Right cardiac atrium (tissue), 5 donors: ENCODE measurements around the gene ZGLP1. TPM values are rescaled to one million over a fixed set of nuclear protein-coding genes. Genes with fewer than 3 reads are reported as not detected.

ENCODE experiments used
- ATAC-seq, 2 donors: fragments of 200-7000 bp; cut with Tn5 transposase; one replicate each; pipeline versions ENCODE4 v1.8.0 to v1.9.1; 2020; ENCODE audit warnings: moderate library complexity in 2 of 2, mild to moderate bottlenecking in 1 of 2
- DNase-seq, 3 donors: peaks; one replicate each; pipeline ENCODE4 v3.0.0-alpha.2; 2020
- H3K27ac ChIP-seq: one replicate; pipeline ENCODE4 v1.5.1; 2013; ENCODE audit warnings: mild to moderate bottlenecking, low read length, control low read depth, moderate library complexity
- H3K27me3 ChIP-seq: one replicate; pipeline ENCODE4 v1.6.1; 2013; ENCODE audit not compliant: control insufficient read depth, insufficient read depth
- H3K4me1 ChIP-seq: one replicate; pipeline ENCODE4 v1.6.1; 2013; ENCODE audit warnings: low read length; ENCODE audit not compliant: control insufficient read depth, insufficient read depth
- H3K4me3 ChIP-seq: one replicate; pipeline ENCODE4 v1.5.1; 2013; ENCODE audit warnings: low read length, control low read depth
- H3K9me3 ChIP-seq: one replicate; pipeline ENCODE4 v1.6.1; 2013; ENCODE audit warnings: low read length; ENCODE audit not compliant: control insufficient read depth
- WGBS: extraction: QIAGEN DNeasy Blood & Tissue Kit; methylation state at CpG from one replicate; pipeline ENCODE4 v1.1.7; 2013; 5-methylcytosine and 5-hydroxymethylcytosine counted together
- intact Hi-C, 4 donors: fragments of 100-400 bp; cut with DNase I; formaldehyde crosslinking; loops; one replicate each; pipeline versions ENCODE4 v1.11.0 to v1.14.0; 2022 to 2023
- polyA plus RNA-seq: library from polyadenylated mRNA; stranded (reverse); fragments of 200-250 nt; gene quantifications from one replicate; pipeline ENCODE4 v1.2.3, GENCODE V29; 2013
- total RNA-seq, 4 donors: library from RNA; stranded (reverse); fragmentation: NEBNext Ultra II Directional; extraction: Animal tissue kit (Norgen Biotek cat#: 25700); gene quantifications; one replicate each; pipeline ENCODE4 v1.2.1, GENCODE V29; 2021
- donor health status: healthy with polysubstance abuse.
- donor health status: DM: no; HTN: yes; CAD: no.
- donor health status: DM: no; HTN: no; CAD: no.
- donor health status: DM: no; HTN: yes; CAD: no; lungs with severe emphysema.
- donor health status: DM: yes; HTN: yes; CAD: no.

The ZGLP1 gene
- total and polyA plus RNA-seq, 5 donors = 0.68 to 1.3 (median 0.82) TPM

GRCh38 chr19:10292206-10292788, 17.3 kb downstream of the ZGLP1 start:
- Histone ChIP-seq H3K27ac (no peak overlapping the region), H3K4me3 (peak overlapping the region; percentile 1), H3K4me1 (peaks cover 12% of the 10 kb centered on the region), H3K9me3 (no peaks in the 10 kb centered on the region), H3K27me3 (no peaks in the 10 kb centered on the region)
- intact Hi-C loops = no loop called here
- DNase-seq (peak; percentile 85 to 94 (median 92)), ATAC-seq (peak; percentile 60 to 74)
- WGBS = 2% methylated on average over 45 of the region's 45 CpGs

DNA sequence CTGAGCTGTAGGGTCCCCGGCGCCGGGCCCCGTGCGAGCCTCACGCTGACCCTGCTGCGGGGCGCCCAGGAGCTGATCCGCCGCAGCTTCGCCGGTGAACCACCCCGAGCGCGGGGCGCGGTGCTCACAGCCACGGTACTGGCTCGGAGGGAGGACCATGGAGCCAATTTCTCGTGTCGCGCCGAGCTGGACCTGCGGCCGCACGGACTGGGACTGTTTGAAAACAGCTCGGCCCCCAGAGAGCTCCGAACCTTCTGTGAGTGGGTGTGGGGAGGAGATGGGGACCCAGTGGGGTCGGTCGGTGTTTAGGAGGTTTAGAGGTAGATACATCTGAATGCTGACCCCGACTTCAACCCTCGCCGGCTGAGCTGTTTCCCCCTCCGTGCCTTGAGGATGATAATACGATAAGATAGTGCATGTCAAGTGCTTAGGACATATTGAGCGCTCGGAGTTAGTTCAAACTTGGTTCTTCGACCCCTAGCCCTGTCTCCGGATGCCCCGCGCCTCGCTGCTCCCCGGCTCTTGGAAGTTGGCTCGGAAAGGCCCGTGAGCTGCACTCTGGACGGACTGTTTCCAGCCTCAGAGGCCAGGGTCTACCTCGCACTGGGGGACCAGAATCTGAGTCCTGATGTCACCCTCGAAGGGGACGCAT, 17.9 kb downstream of the ZGLP1 start:
- no peak overlapping the region for H3K27ac ChIP-seq
- peaks cover 12% of the 10 kb centered on the region for H3K4me1 ChIP-seq
- ATAC-seq (no peak), DNase-seq (no peak)
- WGBS = 1% methylated on average over 49 of the region's 49 CpGs
- H3K4me3 ChIP-seq = peak overlapping the region; percentile 37
- no peaks in the 10 kb centered on the region for H3K9me3 ChIP-seq
- no peaks in the 10 kb centered on the region for H3K27me3 ChIP-seq
- intact Hi-C loops = no loop called here

GRCh38 chr19:10290876-10291553, 18.6 kb downstream of the ZGLP1 start:
- Histone ChIP-seq H3K9me3 (no peaks in the 10 kb centered on the region), H3K4me3 (peak overlapping the region; percentile 37), H3K4me1 (peaks cover 14% of the 10 kb centered on the region), H3K27me3 (no peaks in the 10 kb centered on the region), H3K27ac (no peak overlapping the region)
- peak; percentile 29 to 37 for ATAC-seq
- DNase-seq = peak; percentile 74 to 91 (median 90)
- intact Hi-C loops = no loop called here
- WGBS = under 1% methylated on average over 57 of the region's 57 CpGs

DNA sequence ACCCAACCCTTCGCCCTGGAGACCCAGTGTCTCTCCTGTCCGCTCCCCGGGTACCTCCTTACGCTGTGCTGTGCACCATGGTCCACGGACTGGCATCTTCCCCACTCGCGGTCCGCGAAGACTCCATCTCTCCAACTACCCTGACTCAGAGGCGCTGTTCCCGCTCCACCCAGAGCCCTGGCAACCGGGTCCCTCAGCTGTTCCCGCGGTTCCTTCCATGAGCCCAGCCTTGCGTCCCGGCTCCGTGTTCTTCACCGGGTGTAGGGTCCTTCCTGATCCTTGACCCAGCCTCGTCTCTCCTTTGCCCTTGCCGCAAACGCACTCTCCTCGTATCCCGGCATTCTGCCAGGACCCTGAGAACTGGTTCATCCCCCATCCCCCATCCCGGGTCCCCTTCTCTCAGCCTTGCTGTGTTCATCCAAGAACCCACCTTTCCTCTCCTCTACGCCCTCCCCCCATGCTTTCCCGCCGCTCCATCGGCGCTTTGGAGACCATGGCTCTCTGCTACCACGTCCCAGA, 19.2 kb downstream of the ZGLP1 start:
- DNase-seq = peak; percentile 63 to 71 (median 65)
- Histone ChIP-seq H3K4me1 (peaks cover 14% of the 10 kb centered on the region), H3K27me3 (no peaks in the 10 kb centered on the region), H3K9me3 (no peaks in the 10 kb centered on the region), H3K4me3 (peak overlapping the region; percentile 37), H3K27ac (no peak overlapping the region)
- WGBS = 1% methylated on average over 30 of the region's 30 CpGs
- intact Hi-C loops = no loop called here
- ATAC-seq = peak in 1 of 2 donors; percentile 2

GRCh38 chr19:10289836-10290356, 19.7 kb downstream of the ZGLP1 start, which contains the start of gene ICAM5:
Gene ICAM5, plus strand, starts transcription at chr19:10289952. Its CDS starts 92 bp downstream, at chr19:10290044.
- Histone ChIP-seq H3K27ac (no peak within 1 kb of the TSS), H3K4me3 (peak within 1 kb of the TSS; percentile 37), H3K27me3 (no peaks in the 10 kb centered on the region), H3K4me1 (peaks cover 14% of the 10 kb centered on the region), H3K9me3 (no peaks in the 10 kb centered on the region)
- intact Hi-C loops = no loop called here
- DNase-seq (no peak), ATAC-seq (no peak)
- WGBS = under 1% methylated on average over 45 of the region's 45 CpGs

GRCh38 chr19:10289167-10289835, 20.3 kb downstream of the ZGLP1 start:
- Histone ChIP-seq H3K27me3 (no peaks in the 10 kb centered on the region), H3K4me1 (peaks cover 14% of the 10 kb centered on the region), H3K9me3 (no peaks in the 10 kb centered on the region), H3K27ac (no peak overlapping the region), H3K4me3 (peak overlapping the region; percentile 31)
- no peak for ATAC-seq
- intact Hi-C loops = no loop called here
- 2% methylated on average over 50 of the region's 50 CpGs for WGBS
- peak; percentile 55 to 79 (median 74) for DNase-seq

DNA sequence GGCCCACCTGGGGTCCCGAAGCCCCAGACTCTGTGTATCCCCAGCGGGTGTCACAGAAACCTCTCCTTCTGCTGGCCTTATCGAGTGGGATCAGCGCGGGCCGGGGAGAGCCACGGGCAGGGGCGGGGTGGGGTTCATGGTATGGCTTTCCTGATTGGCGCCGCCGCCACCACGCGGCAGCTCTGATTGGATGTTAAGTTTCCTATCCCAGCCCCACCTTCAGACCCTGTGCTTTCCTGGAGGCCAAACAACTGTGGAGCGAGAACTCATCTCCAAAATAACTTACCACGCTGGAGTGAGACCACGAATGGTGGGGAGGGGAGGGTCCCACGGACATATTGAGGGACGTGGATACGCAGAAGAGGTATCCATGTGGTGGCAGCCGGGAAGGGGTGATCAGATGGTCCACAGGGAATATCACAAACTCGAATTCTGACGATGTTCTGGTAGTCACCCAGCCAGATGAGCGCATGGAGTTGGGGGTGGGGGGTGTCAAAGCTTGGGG, 20.9 kb downstream of the ZGLP1 start:
- Histone ChIP-seq H3K27ac (no peak overlapping the region), H3K4me1 (peaks cover 14% of the 10 kb centered on the region), H3K27me3 (no peaks in the 10 kb centered on the region), H3K4me3 (no peak overlapping the region), H3K9me3 (no peaks in the 10 kb centered on the region)
- 8% methylated on average over 23 of the region's 23 CpGs for WGBS
- ATAC-seq (no peak), DNase-seq (no peak)
- intact Hi-C loops = no loop called here

DNA sequence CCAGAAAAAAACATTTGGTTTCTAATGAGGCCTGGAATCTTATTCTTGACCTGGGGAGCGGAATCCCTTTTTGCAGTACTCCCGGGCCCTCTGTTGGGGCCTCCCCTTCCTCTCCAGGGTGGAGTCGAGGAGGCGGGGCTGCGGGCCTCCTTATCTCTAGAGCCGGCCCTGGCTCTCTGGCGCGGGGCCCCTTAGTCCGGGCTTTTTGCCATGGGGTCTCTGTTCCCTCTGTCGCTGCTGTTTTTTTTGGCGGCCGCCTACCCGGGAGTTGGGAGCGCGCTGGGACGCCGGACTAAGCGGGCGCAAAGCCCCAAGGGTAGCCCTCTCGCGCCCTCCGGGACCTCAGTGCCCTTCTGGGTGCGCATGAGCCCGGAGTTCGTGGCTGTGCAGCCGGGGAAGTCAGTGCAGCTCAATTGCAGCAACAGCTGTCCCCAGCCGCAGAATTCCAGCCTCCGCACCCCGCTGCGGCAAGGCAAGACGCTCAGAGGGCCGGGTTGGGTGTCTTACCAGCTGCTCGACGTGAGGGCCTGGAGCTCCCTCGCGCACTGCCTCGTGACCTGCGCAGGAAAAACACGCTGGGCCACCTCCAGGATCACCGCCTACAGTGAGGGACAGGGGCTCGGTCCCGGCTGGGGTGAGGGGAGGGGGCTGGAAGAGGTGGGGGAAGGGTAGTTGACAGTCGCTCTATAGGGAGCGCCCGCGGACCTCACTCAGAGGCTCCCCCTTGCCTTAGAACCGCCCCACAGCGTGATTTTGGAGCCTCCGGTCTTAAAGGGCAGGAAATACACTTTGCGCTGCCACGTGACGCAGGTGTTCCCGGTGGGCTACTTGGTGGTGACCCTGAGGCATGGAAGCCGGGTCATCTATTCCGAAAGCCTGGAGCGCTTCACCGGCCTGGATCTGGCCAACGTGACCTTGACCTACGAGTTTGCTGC, 22.5 kb downstream of the ZGLP1 start, which contains the start of gene ICAM4:
ICAM4 (plus strand) TSS at position 153 of the 935 bp plus-strand sequence; CDS start at position 211, 58 bp downstream.
- DNase-seq (peak; percentile 91 to 98 (median 97)), ATAC-seq (peak; percentile 84 to 88)
- Histone ChIP-seq H3K4me3 (peak within 1 kb of the TSS; percentile 30), H3K9me3 (no peaks in the 10 kb centered on the region), H3K4me1 (peaks cover 14% of the 10 kb centered on the region), H3K27me3 (no peaks in the 10 kb centered on the region), H3K27ac (peak within 1 kb of the TSS; percentile 25)
- WGBS = 3% methylated on average over 59 of the region's 59 CpGs
- intact Hi-C loops = no loop called here

DNA sequence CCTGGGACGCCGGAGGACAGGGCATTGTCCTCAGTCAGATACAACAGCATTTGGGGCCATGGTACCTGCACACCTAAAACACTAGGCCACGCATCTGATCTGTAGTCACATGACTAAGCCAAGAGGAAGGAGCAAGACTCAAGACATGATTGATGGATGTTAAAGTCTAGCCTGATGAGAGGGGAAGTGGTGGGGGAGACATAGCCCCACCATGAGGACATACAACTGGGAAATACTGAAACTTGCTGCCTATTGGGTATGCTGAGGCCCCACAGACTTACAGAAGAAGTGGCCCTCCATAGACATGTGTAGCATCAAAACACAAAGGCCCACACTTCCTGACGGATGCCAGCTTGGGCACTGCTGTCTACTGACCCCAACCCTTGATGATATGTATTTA, 24.2 kb downstream of the ZGLP1 start:
- intact Hi-C loops = no loop called here
- 90% methylated on average over 4 of the region's 4 CpGs for WGBS

GRCh38 chr19:10284960-10285278, 24.7 kb downstream of the ZGLP1 start:
- intact Hi-C loops = no loop called here
- H3K4me3 ChIP-seq = no peak overlapping the region
- ATAC-seq = no peak
- 96% methylated on average over 13 of the region's 13 CpGs for WGBS
- no peaks in the 10 kb centered on the region for H3K27me3 ChIP-seq
- H3K9me3 ChIP-seq = no peaks in the 10 kb centered on the region
- peaks cover 5% of the 10 kb centered on the region for H3K4me1 ChIP-seq
- no peak for DNase-seq
- H3K27ac ChIP-seq = no peak overlapping the region

More for the DNA sequence above, 24.2 kb downstream of the ZGLP1 start:
- peaks cover 8% of the 10 kb centered on the region for H3K4me1 ChIP-seq
- H3K4me3 ChIP-seq = no peak overlapping the region
- H3K9me3 ChIP-seq = no peaks in the 10 kb centered on the region
- ATAC-seq (no peak), DNase-seq (no peak)
- no peak overlapping the region for H3K27ac ChIP-seq
- no peaks in the 10 kb centered on the region for H3K27me3 ChIP-seq
